HG03064 (cell line): Measurements from ENCODE around the gene GRAMD2A.
A peak's percentile ranks its signal among the peaks of the same experiment; 100 is the strongest.

ENCODE experiments used
- ATAC-seq: cut with Tn5 transposase; IDR thresholded peaks from one replicate; pipeline ENCODE4 v1.9.1; 2021; ENCODE audit warnings: low read depth; ENCODE audit not compliant: unreplicated experiment

The GRAMD2A gene

GRCh38 chr15:72197460-72198355 is at the start of gene GRAMD2A:
TSS of gene GRAMD2A (minus strand) at chr15:72197787.
- ATAC-seq, result no peak

- no peak for ATAC-seq
These were observed 45.3 kb upstream of the GRAMD2A start for GRCh38 chr15:72242775-72243370.

GRCh38 chr15:72239652-72240051 is 42.1 kb upstream of the GRAMD2A start:
- ATAC-seq, result no peak

- no peak for ATAC-seq
These were observed 41.0 kb upstream of the GRAMD2A start for GRCh38 chr15:72238586-72238985.

GRCh38 chr15:72237853-72238224 is 40.3 kb upstream of the GRAMD2A start:
- ATAC-seq, result no peak

GRCh38 chr15:72237029-72237852 is 39.7 kb upstream of the GRAMD2A start:
- no peak for ATAC-seq

GRCh38 chr15:72236381-72237003 is 38.9 kb upstream of the GRAMD2A start:
- no peak for ATAC-seq

- ATAC-seq, result no peak
These were observed 37.7 kb upstream of the GRAMD2A start for GRCh38 chr15:72235298-72235697.

GRCh38 chr15:72233769-72234168 is 36.2 kb upstream of the GRAMD2A start:
- no peak for ATAC-seq

- peak; percentile 0 for ATAC-seq
These were observed 34.4 kb upstream of the GRAMD2A start for GRCh38 chr15:72231833-72232478.

- peak; percentile 35 for ATAC-seq
These were observed 33.7 kb upstream of the GRAMD2A start, which contains the start of gene PKM for GRCh38 chr15:72231066-72231832. TSS of gene PKM (minus strand) at chr15:72231190. CDS start at chr15:72219097, 12,093 bp downstream.

GRCh38 chr15:72230197-72231065 is 32.8 kb upstream of the GRAMD2A start:
- no peak for ATAC-seq

GRCh38 chr15:72229947-72230196 is 32.3 kb upstream of the GRAMD2A start:
- no peak for ATAC-seq

- no peak for ATAC-seq
These were observed 31.7 kb upstream of the GRAMD2A start for GRCh38 chr15:72229076-72229946.

- ATAC-seq, result no peak
These were observed 30.1 kb upstream of the GRAMD2A start for GRCh38 chr15:72227720-72228119.

GRCh38 chr15:72227192-72227586 is 29.6 kb upstream of the GRAMD2A start:
- ATAC-seq, result no peak

- ATAC-seq, result no peak
These were observed 25.7 kb upstream of the GRAMD2A start for GRCh38 chr15:72223278-72223677.

- ATAC-seq, result no peak
These were observed 24.8 kb upstream of the GRAMD2A start for GRCh38 chr15:72222393-72222792.
